ENCODE measurements around the gene TRAF3. TPM values are rescaled to one million over a fixed set of nuclear protein-coding genes. Genes with fewer than 3 reads are reported as not detected.
A peak's percentile ranks its signal among the peaks of the same experiment; 100 is the strongest.

Gene TRAF3
- polyA plus RNA-seq, 1 of the 3 experiments (the other 2 are of a cell fraction), result 17.9 TPM

- Histone ChIP-seq H3K4me1 (ENCODE audit: control insufficient read depth in 1 of 2, insufficient read depth in 2 of 2, low read depth in 1 of 2, low read length in 1 of 2) (peaks cover 0 to 18% of the 10 kb centered on the region in 2 experiments; a peak in 1 of 4 replicates), H2AFZ (ENCODE audit: low read depth) (no peak overlapping the region), H3K9me3 (no peaks in the 10 kb centered on the region), H3K9me2 (no peaks in the 10 kb centered on the region), H3K9ac (no peak overlapping the region), H3K4me3 (ENCODE audit: low read depth in 2 of 2, low read length in 1 of 2) (no peak overlapping the region), H3K79me2 (ENCODE audit: insufficient read depth) (peaks cover 99% of the 10 kb centered on the region), H4K20me1 (ENCODE audit: insufficient read depth) (peaks cover 64% of the 10 kb centered on the region), H3K36me3 (replicated peaks in 1 of 2; ENCODE audit: control insufficient read depth in 1 of 2, insufficient read depth in 2 of 2, low read length in 1 of 2) (no peaks in the 10 kb centered on the region), H3K4me2 (no peak overlapping the region), H3F3A (replicated peaks; ENCODE audit: insufficient read depth) (peaks cover 4% of the 10 kb centered on the region), H3K27me3 (ENCODE audit: insufficient read depth) (no peaks in the 10 kb centered on the region), H3K27ac (ENCODE audit: low read depth in 2 of 2, low read length in 1 of 2) (no peak overlapping the region)
- 98% methylated on average over 6 of the region's 7 CpGs for WGBS (ENCODE audit: low lambda C conversion rate)
- ChIA-PET CTCF (interaction anchor here (1.0 to 1.4 kb wide), 4 partner anchors 24 to 132 kb away, joined by 3 to 4 read pairs (median 3); no protein-coding TSS in a partner anchor), POLR2A (no interaction called here)
- DNase-seq, result no peak
- TF ChIP-seq FOXJ3 (CRISPR knock-in tag; IDR thresholded peaks at IDR 0.05) (no peak), IRF3 (IDR thresholded peaks at IDR 0.05; ENCODE audit: low read depth, low read length) (no peak), MXI1 (IDR thresholded peaks at IDR 0.05; ENCODE audit: low read depth, low read length) (no peak), MAX (IDR thresholded peaks at IDR 0.05; ENCODE audit: low read depth) (no peak), PBX3 (IDR thresholded peaks at IDR 0.05) (no peak), USF1 (IDR thresholded peaks at IDR 0.05; ENCODE audit: borderline replicate concordance, low read depth) (no peak), NRF1 (IDR thresholded peaks at IDR 0.05; ENCODE audit: low read depth, low read length) (no peak), CHD2 (IDR thresholded peaks at IDR 0.05; ENCODE audit: low read length, partially characterized antibody) (no peak)
Measured at GRCh38 chr14:102784892-102785594, 7.8 kb downstream of the TRAF3 start.

GRCh38 chr14:102785595-102785963 lies 8.3 kb downstream of the TRAF3 start:
- DNase-seq, result no peak
- Histone ChIP-seq H3K36me3 (replicated peaks in 1 of 2; ENCODE audit: control insufficient read depth in 1 of 2, insufficient read depth in 2 of 2, low read length in 1 of 2) (no peaks in the 10 kb centered on the region), H3K27me3 (ENCODE audit: insufficient read depth) (no peaks in the 10 kb centered on the region), H3K4me3 (ENCODE audit: low read depth in 2 of 2, low read length in 1 of 2) (no peak overlapping the region), H3K9me3 (no peaks in the 10 kb centered on the region), H2AFZ (ENCODE audit: low read depth) (no peak overlapping the region), H3K79me2 (ENCODE audit: insufficient read depth) (peaks cover 99% of the 10 kb centered on the region), H3F3A (replicated peaks; ENCODE audit: insufficient read depth) (peaks cover 4% of the 10 kb centered on the region), H3K27ac (ENCODE audit: low read depth in 2 of 2, low read length in 1 of 2) (no peak overlapping the region), H3K4me2 (no peak overlapping the region), H3K9ac (no peak overlapping the region), H3K9me2 (no peaks in the 10 kb centered on the region), H3K4me1 (ENCODE audit: control insufficient read depth in 1 of 2, insufficient read depth in 2 of 2, low read depth in 1 of 2, low read length in 1 of 2) (peaks cover 0 to 14% of the 10 kb centered on the region in 2 experiments; a peak in 1 of 4 replicates), H4K20me1 (ENCODE audit: insufficient read depth) (peaks cover 59% of the 10 kb centered on the region)
- POLR2A ChIA-PET, result no interaction called here
- CTCF ChIA-PET, result interaction anchor here (1.1 to 1.4 kb wide), 3 partner anchors 24 to 131 kb away, joined by 3 to 4 read pairs (median 3); no protein-coding TSS in a partner anchor
- 97% methylated on average over 3 of the region's 3 CpGs for WGBS (ENCODE audit: low lambda C conversion rate)
- no peak for TF ChIP-seq EZH2phosphoT487 (IDR thresholded peaks at IDR 0.05; ENCODE audit: borderline replicate concordance, low read depth)
- no peak for TF ChIP-seq EP300 (IDR thresholded peaks at IDR 0.05; ENCODE audit: borderline replicate concordance in 1 of 2, low read depth in 1 of 2, low read length in 1 of 2)
- TF ChIP-seq IRF3 (IDR thresholded peaks at IDR 0.05; ENCODE audit: low read depth, low read length), result no peak
- TF ChIP-seq MXI1 (IDR thresholded peaks at IDR 0.05; ENCODE audit: low read depth, low read length), result no peak
- TF ChIP-seq NFIC (IDR thresholded peaks at IDR 0.05; ENCODE audit: borderline replicate concordance), result no peak
- TF ChIP-seq PBX3 (IDR thresholded peaks at IDR 0.05), result no peak
- TF ChIP-seq RAD21 (IDR thresholded peaks at IDR 0.05; ENCODE audit: low read length), result peak; percentile 41
- TF ChIP-seq JUND (IDR thresholded peaks at IDR 0.05), result no peak

Data from SK-N-SH (cell line).